Measurements from ENCODE around the gene CDSN. TPM values are rescaled to one million over a fixed set of nuclear protein-coding genes. Genes with fewer than 3 reads are reported as not detected.

Gene CDSN
- polyA plus RNA-seq, 1 donor (not counting 4 experiments of a cell fraction or from before 2014, with no cell fraction given), result 4.0 TPM

GRCh38 chr6:31090973-31091364 is 29.3 kb downstream of the CDSN start:
- Histone ChIP-seq H3K36me3 (ENCODE audit: control insufficient read depth in 2 of 2, extremely low read depth in 1 of 2, insufficient read depth in 2 of 2, low read length in 2 of 2) (no peaks in the 10 kb centered on the region), H2AFZ (ENCODE audit: control insufficient read depth, low read length) (no peak overlapping the region), H4K20me1 (ENCODE audit: control insufficient read depth, extremely low read depth, insufficient read depth, low read length) (no peaks in the 10 kb centered on the region), H3K9ac (ENCODE audit: control insufficient read depth, extremely low read depth, insufficient read depth, low read length) (no peak overlapping the region), H3K9me3 (ENCODE audit: control insufficient read depth, low read depth, low read length) (no peaks in the 10 kb centered on the region), H3K4me3 (ENCODE audit: control insufficient read depth in 2 of 3, extremely low read depth in 1 of 3, insufficient read depth in 2 of 3, low read depth in 1 of 3, low read length in 3 of 3) (no peak overlapping the region), H3K4me1 (ENCODE audit: control insufficient read depth, extremely low read depth, insufficient read depth, low read length) (peaks cover 23% of the 10 kb centered on the region), H3K79me2 (ENCODE audit: control insufficient read depth, insufficient read depth, low read length) (no peaks in the 10 kb centered on the region), H3K9me1 (ENCODE audit: control insufficient read depth, extremely low read depth, insufficient read depth, low read length) (no peaks in the 10 kb centered on the region), H3K27me3 (ENCODE audit: control insufficient read depth, extremely low read depth, insufficient read depth, low read length) (no peaks in the 10 kb centered on the region), H3K27ac (ENCODE audit: control insufficient read depth, insufficient read depth, low read length) (no peak overlapping the region), H3K4me2 (ENCODE audit: control insufficient read depth, extremely low read depth, insufficient read depth, low read depth, low read length) (no peak overlapping the region)
- dilution Hi-C loops (cut with MboI; ENCODE audit: extremely low pct_ligation_motif_present, low sequenced_read_pairs), result no loop called here
- no peak for FAIRE-seq
- TF ChIP-seq CTCF (optimal IDR thresholded peaks at IDR 0.05 in 1 of 3, IDR thresholded peaks at IDR 0.05 in 1 of 3, conservative IDR thresholded peaks at IDR 0.05 in 1 of 3; ENCODE audit: extremely low read depth in 1 of 3, insufficient read depth in 2 of 3, low read length in 3 of 3), result no peak
- no peak for TF ChIP-seq EZH2 (IDR thresholded peaks at IDR 0.05; ENCODE audit: low read length)
- DNase-seq (ENCODE audit: low read depth, low spot score), result no peak

- dilution Hi-C loops (cut with MboI; ENCODE audit: extremely low pct_ligation_motif_present, low sequenced_read_pairs), result no loop called here
These were observed 29.8 kb downstream of the CDSN start for GRCh38 chr6:31090275-31090972.

More at GRCh38 chr6:31090275-31090972, 29.8 kb downstream of the CDSN start:
- no peak overlapping the region for H2AFZ ChIP-seq (ENCODE audit: control insufficient read depth, low read length)
- no peaks in the 10 kb centered on the region for H3K9me1 ChIP-seq (ENCODE audit: control insufficient read depth, extremely low read depth, insufficient read depth, low read length)
- H3K9me3 ChIP-seq (ENCODE audit: control insufficient read depth, low read depth, low read length), result no peaks in the 10 kb centered on the region
- H3K36me3 ChIP-seq (ENCODE audit: control insufficient read depth in 2 of 2, extremely low read depth in 1 of 2, insufficient read depth in 2 of 2, low read length in 2 of 2), result no peaks in the 10 kb centered on the region
- no peak for FAIRE-seq
- no peak for TF ChIP-seq CTCF (optimal IDR thresholded peaks at IDR 0.05 in 1 of 3, IDR thresholded peaks at IDR 0.05 in 1 of 3, conservative IDR thresholded peaks at IDR 0.05 in 1 of 3; ENCODE audit: extremely low read depth in 1 of 3, insufficient read depth in 2 of 3, low read length in 3 of 3)
- TF ChIP-seq EZH2 (IDR thresholded peaks at IDR 0.05; ENCODE audit: low read length), result no peak
- no peak overlapping the region for H3K4me2 ChIP-seq (ENCODE audit: control insufficient read depth, extremely low read depth, insufficient read depth, low read depth, low read length)
- peaks cover 23% of the 10 kb centered on the region for H3K4me1 ChIP-seq (ENCODE audit: control insufficient read depth, extremely low read depth, insufficient read depth, low read length)
- no peak overlapping the region for H3K9ac ChIP-seq (ENCODE audit: control insufficient read depth, extremely low read depth, insufficient read depth, low read length)
- H3K79me2 ChIP-seq (ENCODE audit: control insufficient read depth, insufficient read depth, low read length), result no peaks in the 10 kb centered on the region
- no peaks in the 10 kb centered on the region for H4K20me1 ChIP-seq (ENCODE audit: control insufficient read depth, extremely low read depth, insufficient read depth, low read length)
- no peak for DNase-seq (ENCODE audit: low read depth, low spot score)
- H3K27me3 ChIP-seq (ENCODE audit: control insufficient read depth, extremely low read depth, insufficient read depth, low read length), result no peaks in the 10 kb centered on the region
- H3K4me3 ChIP-seq (ENCODE audit: control insufficient read depth in 2 of 3, extremely low read depth in 1 of 3, insufficient read depth in 2 of 3, low read depth in 1 of 3, low read length in 3 of 3), result no peak overlapping the region
- no peak overlapping the region for H3K27ac ChIP-seq (ENCODE audit: control insufficient read depth, insufficient read depth, low read length)
